GM19468 (cell line): ENCODE results near the gene ERBB3.
"Not testable (repeated sequence)": the region's sequence is repeated elsewhere in the genome, so short reads cannot be mapped to it uniquely, and the experiment has no call there.

Source experiments
- ATAC-seq: cut with Tn5 transposase; IDR thresholded peaks from one replicate; pipeline ENCODE4 v1.9.1; 2021; ENCODE audit warnings: mild to moderate bottlenecking, moderate library complexity, moderate number of reproducible peaks; ENCODE audit not compliant: unreplicated experiment; ENCODE audit errors: extremely low read depth

The ERBB3 gene

GRCh38 chr12:56107242-56107641, 27.3 kb downstream of the ERBB3 start:
- ATAC-seq, result no peak

DNA sequence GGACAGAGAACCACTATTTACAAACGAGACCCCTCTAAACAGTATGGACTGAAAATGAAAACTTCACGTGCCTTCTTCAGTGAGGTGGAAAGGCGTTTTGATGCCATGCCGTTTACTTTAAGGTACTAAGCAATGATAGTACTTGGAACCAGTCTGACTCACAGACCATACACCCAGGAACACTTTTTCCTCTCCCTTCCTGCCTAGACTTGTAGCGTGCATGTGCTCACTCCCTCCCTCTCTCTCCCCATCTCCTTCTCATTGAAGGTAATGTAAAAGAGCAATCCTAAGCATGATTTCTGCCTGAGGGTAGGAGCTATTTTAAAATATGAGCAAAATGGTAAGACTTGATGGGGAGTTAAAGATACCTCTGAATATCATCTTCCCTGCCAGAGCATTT, 30.6 kb downstream of the ERBB3 start:
- no peak for ATAC-seq

DNA sequence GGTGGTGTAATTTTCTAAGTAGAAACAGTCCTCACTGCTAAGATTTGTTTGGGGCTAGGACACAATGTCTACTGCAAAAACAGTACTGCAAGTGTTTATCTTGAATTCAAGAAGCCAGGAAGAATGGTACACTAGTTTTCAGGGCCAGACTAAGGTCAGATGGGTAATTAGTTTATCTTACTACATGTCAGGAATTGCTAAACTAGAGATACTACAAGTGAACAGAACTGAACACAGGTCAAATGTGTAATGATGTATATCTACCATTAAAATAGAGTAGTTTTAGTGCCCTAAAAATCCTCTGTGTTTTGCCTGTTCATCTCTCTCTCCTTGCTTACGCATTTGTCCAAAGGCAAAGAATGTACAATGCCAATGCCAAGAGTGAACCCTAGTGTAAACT, 34.1 kb downstream of the ERBB3 start:
- no peak for ATAC-seq

GRCh38 chr12:56115329-56115728, 35.4 kb downstream of the ERBB3 start:
- no peak for ATAC-seq

DNA sequence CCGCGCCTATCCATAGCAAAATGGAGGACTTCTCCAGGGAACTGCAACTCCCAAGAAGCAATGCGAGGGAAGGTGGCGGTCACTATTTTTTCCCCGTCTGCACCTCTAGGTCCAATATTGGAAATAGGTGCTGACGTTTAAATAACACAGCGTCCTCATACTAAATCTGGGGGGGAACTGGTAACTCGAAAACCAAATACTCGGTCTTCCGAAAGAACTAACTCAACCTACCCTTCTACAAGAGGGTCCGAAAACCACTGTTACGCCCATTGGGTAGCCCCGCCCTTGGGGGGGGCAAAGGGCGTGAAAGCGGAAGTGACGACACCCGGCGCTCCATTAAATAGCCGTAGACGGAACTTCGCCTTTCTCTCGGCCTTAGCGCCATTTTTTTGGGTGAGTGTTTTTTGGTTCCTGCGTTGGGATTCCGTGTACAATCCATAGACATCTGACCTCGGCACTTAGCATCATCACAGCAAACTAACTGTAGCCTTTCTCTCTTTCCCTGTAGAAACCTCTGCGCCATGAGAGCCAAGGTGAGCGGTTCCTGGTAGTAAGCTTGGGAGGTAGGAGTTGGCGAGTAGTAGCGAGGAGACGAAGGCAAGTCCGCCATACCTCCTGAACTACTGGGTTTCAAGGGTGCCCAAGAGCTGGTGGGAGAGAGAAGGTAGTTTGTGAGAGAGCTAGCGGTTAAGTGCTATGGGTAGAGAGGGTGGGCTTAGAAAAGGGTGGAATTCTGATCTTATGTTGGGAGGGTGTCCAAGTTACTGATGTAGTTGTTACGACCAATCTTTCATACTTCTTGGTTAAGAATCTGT, 36.5 kb downstream of the ERBB3 start, which contains the start of gene RPL41:
TSS of gene RPL41 (plus strand) at position 367 of the 815 bp plus-strand sequence.
- ATAC-seq, result no peak

- not testable (repeated sequence) for ATAC-seq
These were observed 37.2 kb downstream of the ERBB3 start for GRCh38 chr12:56117082-56117706.

- ATAC-seq, result peak; percentile 87
These were observed 38.1 kb downstream of the ERBB3 start, which contains the start of gene ZC3H10 for GRCh38 chr12:56117778-56118687. ZC3H10 (plus strand) TSS chr12:56118266; CDS start chr12:56120563, 2,297 bp downstream.

GRCh38 chr12:56118688-56119357, 38.9 kb downstream of the ERBB3 start:
- no peak for ATAC-seq

DNA sequence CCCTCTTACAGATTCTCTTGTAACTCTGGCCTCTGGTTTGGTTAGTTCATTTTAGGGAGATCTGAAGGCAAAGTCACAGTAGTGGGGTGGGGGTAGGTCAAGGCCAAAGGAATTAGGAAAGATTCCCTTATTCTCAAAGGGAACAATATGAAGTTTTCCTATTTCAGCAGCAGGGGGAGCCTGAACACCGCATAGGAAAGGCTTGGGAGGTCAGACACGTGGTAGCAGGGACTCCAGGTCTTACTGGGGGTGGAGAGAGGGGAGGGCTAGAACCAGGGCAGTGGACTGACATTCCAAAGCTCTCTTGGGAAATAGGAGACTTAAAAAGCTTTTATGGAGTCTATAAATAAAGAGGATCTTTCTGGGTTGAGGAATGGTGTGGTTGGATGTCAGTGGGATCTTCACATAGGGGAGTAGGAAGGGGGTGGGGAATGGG, 39.4 kb downstream of the ERBB3 start:
- no peak for ATAC-seq

GRCh38 chr12:56120158-56120846, 40.3 kb downstream of the ERBB3 start:
- no peak for ATAC-seq

GRCh38 chr12:56121204-56121870, 41.4 kb downstream of the ERBB3 start:
- no peak for ATAC-seq

DNA sequence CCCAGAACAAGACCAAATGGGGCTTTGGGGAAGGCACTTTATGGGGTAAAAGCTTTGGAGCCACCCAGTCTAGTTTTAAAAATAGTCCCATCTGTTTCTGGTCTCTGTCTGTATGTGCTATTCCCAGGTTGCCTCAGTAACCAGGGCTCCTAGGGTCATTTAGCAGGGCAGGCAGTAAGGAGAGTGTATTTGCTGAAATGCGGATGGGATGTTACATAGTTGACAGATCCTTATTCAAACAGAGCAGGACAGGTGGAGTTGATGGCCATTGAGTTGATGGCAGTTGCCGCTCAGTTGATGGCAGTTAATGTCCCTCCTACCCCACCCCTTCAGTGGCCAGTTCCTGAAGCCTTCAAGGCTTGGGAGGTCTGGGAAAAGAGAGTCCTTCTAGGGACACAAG, 42.7 kb downstream of the ERBB3 start:
- ATAC-seq, result no peak

GRCh38 chr12:56124133-56124532, 44.2 kb downstream of the ERBB3 start:
- ATAC-seq, result no peak

- ATAC-seq, result no peak
These were observed 46.8 kb downstream of the ERBB3 start for GRCh38 chr12:56126732-56127239.

DNA sequence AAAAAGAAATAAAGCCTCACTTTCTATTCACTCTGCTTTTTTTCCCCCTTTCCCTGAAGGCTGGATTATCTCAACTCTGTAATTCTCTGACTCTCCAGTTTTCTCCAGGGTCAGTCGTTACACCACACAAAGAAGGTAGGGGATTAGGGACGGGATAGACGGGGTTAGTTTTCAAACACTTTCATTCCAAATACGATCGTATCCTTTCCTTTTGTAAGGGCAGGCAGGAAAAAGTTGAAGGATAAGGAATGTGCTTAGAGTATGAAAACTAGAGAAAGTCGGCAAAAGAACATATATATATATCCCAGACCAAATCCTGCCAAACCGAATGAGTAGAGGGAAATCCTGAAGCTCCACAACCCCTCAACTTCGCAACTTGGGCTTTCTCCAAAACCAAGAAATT, 47.5 kb downstream of the ERBB3 start:
- no peak for ATAC-seq

GRCh38 chr12:56127888-56128669, 48.1 kb downstream of the ERBB3 start, which contains the start of gene ESYT1:
ESYT1 (plus strand) TSS chr12:56128267; CDS start chr12:56128320, 53 bp downstream.
- peak; percentile 85 for ATAC-seq

DNA sequence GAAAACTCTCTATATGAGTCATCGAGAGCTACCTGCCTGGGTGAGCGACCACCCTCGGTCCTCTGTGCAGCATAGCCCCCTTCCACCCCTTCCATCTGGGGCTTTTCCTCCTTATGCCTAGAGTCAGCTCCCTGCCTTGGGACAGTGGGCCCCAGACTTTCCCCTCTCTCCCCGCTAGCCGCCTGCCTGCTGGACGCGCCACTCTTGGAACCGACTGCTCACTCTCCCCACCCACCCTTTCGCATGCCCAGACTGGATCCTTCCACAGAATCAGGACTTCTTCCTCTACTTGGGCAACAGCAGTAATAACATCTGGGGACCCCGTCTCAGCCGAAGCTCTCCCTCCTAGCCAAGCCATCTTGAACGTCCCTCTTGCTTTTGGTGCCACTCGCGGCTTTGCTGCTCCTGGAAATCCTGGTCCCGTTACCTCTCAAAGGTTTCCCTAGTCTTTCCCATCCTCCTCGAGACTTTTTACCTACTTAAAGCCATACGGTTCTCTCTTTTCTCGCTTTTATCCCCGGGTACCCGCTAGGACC, 48.8 kb downstream of the ERBB3 start:
- no peak for ATAC-seq
